Measurements from ENCODE around the gene GOLPH3.
A peak's percentile ranks its signal among the peaks of the same experiment; 100 is the strongest.
"Not testable (repeated sequence)": the region's sequence is repeated elsewhere in the genome, so short reads cannot be mapped to it uniquely, and the experiment has no call there.

Gene GOLPH3

DNA sequence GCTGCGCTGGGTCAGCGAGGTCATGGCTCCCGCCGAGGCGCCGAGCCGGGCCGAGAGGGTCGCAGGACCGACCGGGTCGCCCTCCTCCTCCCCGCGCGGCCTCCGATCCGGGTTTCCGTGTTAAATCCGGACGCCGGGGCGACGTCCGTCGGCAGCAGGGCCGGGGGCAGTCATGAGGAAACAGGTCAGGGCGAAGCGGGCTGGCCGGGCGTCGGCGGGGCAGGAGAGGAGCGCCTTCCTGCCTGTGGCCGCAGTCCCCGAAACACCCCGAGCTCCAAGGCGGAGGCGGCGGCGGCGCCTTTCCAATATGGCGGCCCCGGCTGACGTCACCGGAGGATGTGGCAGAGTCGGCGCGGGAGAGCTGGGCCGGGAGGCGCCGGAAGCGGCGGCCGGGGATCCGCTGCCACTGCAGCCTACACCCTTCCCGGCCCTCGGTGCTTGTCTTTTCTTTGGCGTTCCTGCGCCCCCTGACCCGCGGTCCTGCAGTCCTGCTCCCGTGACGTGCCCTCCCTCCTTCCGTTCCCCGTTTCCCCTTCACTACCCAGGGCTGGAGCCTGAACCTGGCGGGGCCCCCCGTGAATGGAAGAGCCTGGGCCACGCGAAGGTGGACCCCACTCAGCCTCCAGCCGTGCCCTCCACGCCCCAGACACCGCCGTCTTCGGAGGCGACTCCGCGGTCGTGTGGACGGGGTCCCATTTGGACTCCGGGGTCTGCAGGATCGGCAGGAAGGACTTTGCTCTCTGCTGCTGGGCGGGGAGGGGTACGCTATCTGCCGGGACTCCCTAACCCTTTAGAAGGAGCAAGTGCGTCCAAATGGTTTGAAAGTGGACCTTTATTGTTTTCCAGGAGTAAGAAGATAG lies at the start of gene GOLPH3:
TSS of gene GOLPH3 (minus strand) at position 309 of the 860 bp plus-strand sequence. CDS start at position 24, 285 bp downstream.
- DNase-seq = peak; percentile 88 to 91

DNA sequence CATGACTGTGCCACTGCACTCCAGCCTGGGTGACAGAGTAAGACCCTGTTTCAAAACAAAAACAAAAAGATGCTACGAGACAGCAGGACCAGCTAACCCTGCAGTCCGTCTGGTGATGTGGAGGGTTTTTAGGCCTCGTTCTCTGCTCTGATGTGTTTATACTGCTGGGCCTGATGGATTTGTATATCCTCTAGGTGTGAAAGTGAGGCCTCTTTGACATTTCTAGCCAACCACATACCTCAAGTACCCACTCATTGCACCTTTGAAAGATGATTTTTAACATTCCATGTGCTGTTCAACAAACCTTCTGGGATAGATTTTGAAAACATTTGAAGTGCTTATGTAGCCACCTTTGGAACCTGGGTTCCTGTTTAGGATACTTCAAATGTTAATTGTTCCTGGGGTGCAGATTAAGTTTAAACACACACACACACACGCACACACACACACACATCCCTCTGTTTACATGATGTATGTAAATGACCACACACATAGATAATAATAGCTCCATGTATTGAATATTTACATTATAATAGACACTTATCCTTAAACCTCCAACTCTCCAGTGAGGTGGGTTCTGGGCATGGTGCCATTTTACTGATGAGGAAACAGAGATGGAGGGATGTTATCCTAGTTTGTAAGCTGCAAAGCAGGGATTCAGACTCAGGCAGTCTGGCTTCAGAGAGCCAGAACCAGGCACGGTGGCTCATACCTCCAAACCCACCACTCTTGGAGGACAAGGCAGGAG lies 48.8 kb upstream of the GOLPH3 start:
- no peak for DNase-seq

GRCh38 chr5:32217886-32218396 lies 43.8 kb upstream of the GOLPH3 start:
- no peak for DNase-seq

DNA sequence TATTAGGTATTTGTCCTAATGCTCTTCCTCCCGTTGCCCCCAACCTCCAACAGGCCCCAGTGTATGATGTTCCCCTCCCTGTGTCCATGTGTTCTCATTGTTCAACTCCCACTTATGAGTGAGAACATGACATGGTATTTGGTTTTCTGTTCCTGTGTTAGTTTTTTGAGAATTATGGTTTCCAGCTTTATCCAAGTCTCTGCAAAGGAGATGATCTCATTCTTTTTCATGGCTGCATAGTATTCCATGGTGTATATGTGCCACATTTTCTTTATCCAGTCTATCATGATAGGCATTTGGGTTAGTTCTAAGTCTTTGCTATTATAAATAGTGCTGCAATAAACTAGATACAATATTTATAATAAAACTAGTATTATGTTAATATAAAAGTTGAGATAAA lies 40.2 kb upstream of the GOLPH3 start:
- not testable (repeated sequence) for DNase-seq

DNA sequence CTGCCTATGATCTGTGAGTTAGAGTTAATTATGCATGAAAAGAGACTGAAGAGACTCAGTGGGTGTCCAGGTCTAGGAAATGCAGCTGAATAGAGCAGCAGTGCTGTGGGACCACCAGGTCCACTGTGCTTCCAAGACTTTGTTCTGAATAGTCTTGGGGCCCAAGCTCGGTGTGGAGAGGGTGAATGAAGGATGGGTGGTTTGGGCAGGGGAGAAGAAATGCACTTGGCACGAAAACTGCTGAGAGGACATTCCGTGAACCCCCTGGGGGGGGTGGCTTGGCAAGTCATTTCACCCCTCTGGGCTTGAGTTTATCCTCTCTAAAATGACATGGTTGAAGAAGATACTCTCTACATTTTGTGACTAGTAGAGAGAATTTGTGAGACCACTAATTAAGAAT lies 36.0 kb upstream of the GOLPH3 start:
- no peak for DNase-seq

DNA sequence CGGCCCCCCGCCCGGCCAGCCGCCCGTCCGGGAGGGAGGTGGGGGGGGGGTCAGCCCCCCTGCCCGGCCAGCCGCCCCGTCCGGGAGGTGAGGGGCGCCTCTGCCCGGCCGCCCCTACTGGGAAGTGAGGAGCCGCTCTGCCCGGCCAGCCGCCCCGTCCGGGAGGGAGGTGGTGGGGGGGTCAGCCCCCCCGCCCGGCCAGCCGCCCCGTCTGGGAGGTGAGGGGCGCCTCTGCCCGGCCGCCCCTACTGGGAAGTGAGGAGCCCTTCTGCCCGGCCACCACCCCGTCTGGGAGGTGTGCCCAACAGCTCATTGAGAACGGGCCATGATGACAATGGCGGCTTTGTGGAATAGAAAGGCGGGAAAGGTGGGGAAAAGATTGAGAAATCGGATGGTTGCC lies 34.7 kb upstream of the GOLPH3 start:
- not testable (repeated sequence) for DNase-seq

DNA sequence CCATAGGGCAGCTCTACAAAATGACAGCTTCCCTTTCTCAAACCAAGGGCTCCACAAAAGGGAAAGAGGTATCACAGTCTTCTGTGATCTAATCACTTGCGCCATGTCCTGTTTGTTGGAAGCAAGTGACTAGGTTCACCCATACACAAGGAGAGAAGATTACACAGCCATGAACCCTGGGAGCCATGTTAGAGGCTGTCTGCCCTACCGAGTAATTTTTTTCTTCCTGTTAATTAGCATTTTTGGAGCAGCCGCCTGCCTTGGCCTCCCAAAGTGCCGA lies 33.2 kb upstream of the GOLPH3 start:
- DNase-seq = peak in 1 of 2 donors; percentile 5

GRCh38 chr5:32206509-32207354 lies 32.6 kb upstream of the GOLPH3 start:
- no peak for DNase-seq

DNA sequence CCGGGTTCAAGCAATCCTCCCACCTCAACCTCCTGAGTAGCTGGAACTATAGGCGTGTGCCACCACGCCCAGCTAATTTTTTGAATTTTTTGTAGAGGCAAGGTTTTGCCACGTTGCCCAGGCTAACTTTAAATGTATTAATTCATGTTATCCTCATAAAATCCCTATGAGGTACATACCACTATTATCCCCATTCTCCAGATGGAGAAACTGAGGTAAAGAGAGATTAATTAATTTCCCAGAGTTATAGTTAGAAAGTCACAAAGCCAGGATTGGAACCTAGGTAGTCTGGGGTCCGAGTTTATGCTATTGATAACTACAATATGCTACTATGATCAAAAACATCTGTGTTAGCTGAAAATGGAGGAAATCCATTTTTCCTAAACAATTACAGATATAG lies 31.9 kb upstream of the GOLPH3 start:
- no peak for DNase-seq

GRCh38 chr5:32202394-32202793 lies 28.3 kb upstream of the GOLPH3 start:
- no peak for DNase-seq

DNA sequence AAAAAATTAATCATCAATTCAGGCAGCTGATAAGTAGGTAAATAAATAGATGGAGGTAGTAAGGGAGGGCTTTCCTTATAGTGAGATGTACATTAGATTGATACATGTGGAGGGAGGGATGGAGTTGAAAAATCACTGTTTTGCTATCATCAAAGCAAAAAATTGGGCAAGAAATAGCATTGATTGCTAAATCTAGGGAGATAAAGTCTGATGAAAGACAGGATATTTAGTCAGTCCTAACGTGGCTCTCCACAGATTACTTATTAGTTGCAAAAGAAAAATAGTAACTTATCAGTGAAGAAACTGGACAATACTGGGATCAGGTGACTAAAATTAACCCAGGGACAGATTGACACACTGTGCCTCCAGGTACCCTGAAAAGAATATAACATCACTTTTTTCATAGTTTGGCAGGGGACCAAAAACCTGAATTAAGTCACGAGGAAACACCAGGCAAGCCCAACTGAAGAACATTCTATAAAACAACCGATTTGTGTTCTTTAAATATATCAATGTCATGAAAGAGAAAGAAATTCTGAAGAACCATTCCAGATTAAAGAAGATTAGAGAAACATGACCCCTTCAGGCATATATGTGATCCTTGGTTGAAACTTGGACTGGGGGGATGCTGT lies 27.1 kb upstream of the GOLPH3 start:
- no peak for DNase-seq

- DNase-seq = no peak
Observed at GRCh38 chr5:32197032-32197431, 22.9 kb upstream of the GOLPH3 start.

- no peak for DNase-seq
Observed at GRCh38 chr5:32195265-32195664, 21.1 kb upstream of the GOLPH3 start.

DNA sequence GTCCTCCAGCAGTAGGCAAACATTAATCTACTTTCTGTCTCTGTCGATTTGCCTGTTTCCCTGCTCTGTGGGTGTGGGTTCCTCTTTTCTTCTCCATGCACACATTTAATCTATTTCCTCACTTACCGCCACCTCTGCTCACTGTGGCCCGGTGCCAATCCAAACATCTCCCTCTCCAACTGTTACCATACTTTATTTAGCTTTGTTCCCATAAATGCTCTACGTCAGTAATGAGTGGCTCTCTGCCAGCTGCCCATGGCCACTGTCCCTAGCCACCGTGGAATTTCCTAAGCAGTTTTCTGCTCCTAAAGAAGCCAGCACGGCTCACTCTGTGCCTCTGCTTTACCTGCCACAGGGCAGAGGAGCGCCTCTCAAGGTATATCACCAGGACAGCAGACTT lies 19.5 kb upstream of the GOLPH3 start:
- DNase-seq = peak in 1 of 2 donors; percentile 29

DNA sequence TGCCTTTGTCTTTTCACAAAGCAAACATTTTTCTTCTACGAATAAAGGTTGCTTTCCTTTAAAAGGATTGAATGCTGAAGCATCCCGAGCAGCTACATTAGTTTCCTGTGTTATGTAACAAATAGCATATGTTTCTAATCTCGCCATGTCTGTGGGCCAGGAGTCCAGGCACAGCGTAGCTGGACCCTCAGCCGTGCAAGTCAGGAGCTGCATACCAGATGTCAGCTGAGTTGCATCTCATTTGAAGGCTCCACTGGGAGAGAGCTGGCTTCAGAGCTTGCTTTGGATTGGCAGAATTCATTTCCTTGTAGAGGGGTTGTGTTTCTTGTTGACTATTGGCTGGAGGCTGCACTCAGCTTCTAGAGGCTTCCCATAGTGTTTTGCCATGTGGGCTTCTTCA lies 16.0 kb upstream of the GOLPH3 start:
- DNase-seq = no peak

DNA sequence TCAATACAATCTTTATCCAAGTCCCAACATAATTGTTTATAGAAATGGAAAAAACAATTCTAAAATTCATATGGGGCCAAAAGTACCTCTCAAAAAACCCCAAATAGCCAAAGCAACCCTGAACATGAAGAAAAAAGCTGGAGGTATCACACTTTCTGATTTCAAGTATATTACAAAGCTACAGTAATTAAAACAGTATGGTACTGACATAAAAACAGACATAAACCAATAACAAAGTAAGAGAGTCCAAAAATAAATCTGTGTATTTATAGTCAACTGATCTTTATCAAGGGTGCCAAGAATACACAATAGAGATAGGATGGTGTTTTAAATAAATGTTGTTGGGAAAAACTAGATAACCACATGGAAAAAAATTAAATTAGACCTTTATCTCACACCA lies 13.6 kb upstream of the GOLPH3 start:
- DNase-seq = no peak

DNA sequence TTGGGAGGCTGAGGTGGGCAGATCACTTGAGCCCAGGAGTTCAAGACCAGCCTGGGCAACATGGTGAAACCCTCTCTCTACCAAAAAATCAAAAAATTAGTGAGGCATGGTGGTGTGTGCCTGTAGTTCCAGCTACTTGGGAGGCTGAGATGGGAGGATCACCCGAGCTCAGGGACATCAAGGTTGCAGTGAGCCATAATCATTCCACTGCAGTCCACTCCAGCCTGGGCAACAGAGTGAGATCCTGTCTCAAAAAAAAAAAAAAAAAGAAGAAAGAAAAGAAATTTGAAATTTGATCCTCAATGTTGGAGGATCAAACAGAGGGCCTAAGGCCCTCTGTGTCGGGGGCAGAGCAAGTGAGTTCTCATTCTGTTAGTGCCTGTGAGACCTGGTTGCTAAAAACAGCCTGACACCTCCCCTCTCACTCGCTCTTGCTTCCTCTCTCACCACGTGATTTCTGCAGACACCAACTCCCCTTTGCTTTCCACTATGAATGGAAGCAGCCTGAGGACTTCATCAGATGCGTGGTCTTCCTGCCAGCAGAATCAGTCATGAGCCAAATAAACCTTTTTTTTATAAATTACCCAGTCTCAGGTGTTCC lies 8.4 kb upstream of the GOLPH3 start:
- no peak for DNase-seq

- peak; percentile 20 to 50 for DNase-seq
Observed at GRCh38 chr5:32173267-32174010, 680 bp downstream of the GOLPH3 start.

GRCh38 chr5:32172923-32173266 lies 1.2 kb downstream of the GOLPH3 start:
- peak in 1 of 2 donors; percentile 28 for DNase-seq

- peak; percentile 1 to 39 for DNase-seq
Observed at GRCh38 chr5:32172186-32172911, 1.8 kb downstream of the GOLPH3 start.

All from CD4-positive, alpha-beta T cell treated with Interferon alpha-2 for 1 hour (primary cell).